HG02642 (cell line): ENCODE measurements around the gene NAALADL2.
A peak's percentile ranks its signal among the peaks of the same experiment; 100 is the strongest.

Source experiments
- ATAC-seq: cut with Tn5 transposase; IDR thresholded peaks from one replicate; pipeline ENCODE4 v1.9.1; 2021; ENCODE audit warnings: mild to moderate bottlenecking; ENCODE audit not compliant: unreplicated experiment, poor library complexity

NAALADL2 gene

DNA sequence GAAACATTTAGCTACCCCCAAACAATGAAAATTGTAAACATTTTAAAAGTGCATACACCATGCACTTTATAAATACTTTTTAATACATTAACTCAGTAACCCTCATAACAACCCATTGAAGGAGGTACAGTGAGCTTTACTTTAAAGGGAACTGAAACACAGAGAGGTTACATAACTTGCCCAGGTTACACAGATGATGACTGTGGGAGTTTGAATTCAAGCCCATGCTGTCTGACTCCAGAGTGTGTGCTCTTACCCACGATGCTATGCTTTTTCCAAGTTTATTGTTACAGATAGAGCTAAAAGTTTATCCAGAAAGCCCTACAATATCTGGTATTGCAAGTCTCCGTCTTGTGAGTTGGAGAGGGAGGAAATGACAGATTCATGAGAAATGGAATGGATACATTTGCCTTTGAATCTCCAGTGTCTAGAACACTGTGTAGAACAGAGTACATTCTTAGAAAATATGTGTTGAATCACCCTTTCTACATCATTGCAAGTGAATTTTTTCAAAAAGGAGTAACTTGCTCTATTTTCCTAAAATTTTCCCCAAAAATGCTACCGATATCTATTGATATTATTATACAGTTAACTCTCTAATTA is 428.3 kb downstream of the NAALADL2 start:
- ATAC-seq = peak; percentile 87

DNA sequence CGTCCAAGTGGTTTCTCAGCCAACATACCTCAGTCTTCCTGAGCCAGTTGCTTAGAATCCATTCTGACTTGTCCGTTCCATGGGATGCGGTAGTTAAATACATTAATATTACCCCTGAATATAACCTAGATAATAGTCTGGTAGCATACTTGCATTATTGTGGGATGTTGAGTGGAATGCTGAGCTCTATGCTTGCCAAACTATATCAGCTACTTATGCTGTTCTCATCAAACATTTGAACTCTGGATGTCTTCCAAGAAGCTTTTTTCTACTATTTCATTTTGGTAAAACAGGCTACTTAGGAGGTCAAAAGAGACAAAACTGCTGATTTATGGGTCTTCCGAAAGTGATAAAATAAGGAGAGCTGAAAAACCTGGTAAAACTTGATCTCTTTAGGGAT is 429.5 kb downstream of the NAALADL2 start:
- no peak for ATAC-seq

DNA sequence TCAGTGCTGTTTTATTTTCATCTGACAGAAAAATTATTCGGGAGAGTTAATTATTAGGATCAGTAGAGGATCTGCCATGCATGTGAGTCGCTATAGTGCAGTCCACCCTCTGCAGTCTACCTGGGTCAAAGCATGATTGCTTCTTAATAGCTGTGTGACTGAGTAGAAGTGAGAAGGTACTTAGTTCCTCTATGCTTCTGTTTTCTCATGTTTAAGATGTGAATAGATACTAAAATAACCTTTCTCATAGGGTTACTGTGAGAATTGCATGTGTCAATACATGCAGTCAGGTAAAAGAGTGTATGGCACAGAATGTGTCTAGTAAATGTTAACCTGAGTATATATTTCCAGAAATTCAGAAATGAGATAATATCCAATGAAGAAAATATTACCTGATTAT is 435.7 kb downstream of the NAALADL2 start:
- ATAC-seq = no peak

DNA sequence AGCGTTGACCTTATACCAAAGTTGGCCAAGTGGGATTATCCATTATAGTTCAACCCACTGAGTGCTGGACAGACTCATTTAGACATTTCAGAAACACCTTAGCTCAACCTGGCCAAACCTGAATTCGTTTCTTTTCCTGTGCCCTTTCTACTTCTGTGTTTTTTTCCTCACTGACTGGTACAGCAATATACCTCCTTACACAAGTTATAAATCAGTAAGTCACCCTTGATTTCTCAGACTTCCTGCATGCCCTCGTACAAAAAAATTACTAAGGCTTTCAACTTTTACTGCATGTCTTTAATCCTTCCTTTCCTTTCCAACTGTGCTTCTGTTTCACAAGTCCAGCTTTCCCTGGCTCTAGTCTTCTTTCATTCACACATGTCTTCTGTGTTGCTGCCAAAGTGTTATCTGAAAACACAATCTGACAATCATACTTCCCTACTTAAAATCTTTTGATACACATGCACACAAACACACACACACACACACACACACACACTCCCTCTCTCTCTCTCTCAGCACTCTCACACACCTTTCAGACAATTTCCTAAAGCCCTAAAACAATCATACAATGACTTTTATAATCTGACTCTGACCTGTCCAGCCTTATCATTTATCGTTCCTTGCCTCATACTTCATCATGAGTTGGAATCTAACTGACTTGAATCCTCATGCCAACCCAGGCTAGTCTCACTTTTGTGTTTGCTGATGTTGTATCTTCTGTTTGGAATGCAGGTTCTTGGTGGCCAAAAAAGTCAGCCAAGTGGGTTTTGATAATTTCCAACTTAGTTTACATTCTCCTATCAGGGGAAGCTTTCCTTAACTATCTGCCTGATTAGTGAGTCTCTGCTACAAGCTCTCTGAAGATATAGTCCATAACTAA is 436.4 kb downstream of the NAALADL2 start:
- no peak for ATAC-seq

DNA sequence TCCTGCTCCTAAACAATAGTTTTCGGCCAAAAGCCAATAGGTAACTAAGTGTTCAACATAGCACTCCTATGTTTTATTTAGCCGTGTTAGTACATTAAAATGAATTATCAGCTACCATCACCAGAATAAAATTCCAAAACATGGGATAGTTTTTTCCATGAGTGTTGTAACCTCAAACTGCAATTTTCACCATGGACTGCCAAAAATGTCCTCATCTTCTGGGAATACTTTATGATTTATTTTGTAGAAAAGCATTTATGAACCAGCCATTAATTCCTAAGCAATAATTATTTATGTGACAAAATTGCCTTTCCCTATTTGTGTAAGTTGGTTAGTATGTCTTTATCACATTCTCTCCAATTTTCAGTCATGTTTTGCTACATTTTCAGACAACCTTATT is 438.1 kb downstream of the NAALADL2 start:
- no peak for ATAC-seq

DNA sequence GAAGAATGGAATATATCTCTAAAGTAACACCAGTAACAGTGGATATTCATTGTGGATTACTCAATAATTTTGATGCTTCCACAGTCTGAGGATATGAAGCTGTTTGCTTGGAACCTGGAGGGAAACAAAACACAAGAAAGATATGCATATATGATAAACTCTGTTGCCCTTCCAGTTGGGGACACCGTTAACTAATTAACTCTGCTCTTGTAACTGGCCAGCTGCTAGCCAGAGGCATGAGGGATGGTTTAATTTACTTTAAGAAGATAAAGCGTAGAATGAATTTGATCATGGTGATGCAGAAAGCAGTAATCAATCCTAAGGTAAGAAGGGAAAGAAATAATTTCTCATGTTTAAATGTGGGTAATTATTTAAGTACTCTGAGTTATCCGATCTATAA is 442.6 kb downstream of the NAALADL2 start:
- ATAC-seq = no peak

DNA sequence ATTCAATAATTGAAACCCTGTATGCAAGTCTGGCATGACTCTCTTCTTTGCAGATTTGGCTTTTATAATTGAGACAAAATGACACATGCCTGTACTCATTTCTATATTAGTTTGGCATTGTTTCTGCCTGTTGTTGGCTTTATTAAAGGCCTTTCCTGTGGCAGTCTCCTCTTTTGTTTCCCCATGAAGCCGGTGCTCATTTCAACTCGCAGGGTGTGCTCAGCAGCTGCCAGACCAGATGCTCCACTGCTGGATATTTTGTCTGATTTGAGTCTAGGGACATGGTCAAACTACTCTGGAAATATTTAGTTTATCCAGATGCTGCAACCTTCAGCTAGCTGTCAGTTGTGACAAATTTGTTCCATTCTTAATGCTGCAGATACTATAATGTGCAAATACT is 445.3 kb downstream of the NAALADL2 start:
- ATAC-seq = no peak

DNA sequence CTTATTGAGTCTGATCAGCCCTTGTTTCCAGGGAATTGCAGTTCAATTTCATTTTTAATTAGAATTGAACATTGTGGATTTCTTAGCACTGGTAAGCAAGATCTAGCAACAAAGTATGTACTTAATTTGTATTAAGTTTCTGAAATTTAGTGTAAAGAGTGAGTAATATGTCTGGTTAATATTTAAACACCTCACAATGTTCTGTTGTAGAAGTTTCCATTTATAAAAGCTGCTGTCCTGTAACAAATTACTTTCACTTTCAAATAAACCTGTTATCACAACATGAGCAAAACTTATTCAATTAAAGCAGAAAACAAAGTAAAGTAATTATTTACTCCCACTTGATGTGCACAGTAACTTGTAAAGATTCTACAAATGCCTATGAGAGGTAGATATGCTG is 448.5 kb downstream of the NAALADL2 start:
- no peak for ATAC-seq

DNA sequence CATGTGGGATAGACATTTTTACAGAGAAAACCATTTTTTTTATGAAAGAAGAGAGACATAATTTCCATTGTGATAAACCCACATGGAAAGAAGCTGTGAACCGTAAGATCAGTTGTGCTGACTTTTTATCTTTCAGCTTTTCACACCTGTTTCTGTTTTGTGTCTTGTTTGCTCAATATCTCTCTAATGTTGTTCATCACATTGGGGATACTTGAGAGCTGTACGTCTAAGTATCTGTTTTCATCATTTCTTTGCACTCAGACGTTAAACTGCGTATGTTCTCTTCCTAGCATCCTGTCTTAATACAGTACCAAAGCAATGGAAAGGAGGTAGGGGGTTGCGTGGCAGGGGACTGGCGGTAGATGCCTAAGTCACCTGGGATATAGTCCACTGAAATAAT is 449.0 kb downstream of the NAALADL2 start:
- ATAC-seq = no peak

DNA sequence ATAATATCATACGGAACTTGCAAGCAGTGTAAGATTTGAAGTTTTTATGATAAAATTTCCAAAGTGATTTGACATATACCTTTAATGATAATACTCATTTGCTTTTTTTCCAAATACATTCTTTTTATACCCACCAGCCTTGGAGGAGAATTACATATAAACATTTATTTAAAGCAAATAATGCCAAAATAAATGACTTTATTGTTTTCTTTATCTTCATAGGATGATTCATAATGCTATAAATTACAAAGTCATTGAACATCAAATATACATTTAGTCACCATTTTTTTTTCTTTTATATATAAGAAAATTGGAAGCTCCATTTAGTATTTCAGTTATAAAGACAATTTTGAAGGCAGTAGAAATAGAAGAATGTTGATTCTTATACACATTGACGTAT is 450.9 kb downstream of the NAALADL2 start:
- no peak for ATAC-seq

DNA sequence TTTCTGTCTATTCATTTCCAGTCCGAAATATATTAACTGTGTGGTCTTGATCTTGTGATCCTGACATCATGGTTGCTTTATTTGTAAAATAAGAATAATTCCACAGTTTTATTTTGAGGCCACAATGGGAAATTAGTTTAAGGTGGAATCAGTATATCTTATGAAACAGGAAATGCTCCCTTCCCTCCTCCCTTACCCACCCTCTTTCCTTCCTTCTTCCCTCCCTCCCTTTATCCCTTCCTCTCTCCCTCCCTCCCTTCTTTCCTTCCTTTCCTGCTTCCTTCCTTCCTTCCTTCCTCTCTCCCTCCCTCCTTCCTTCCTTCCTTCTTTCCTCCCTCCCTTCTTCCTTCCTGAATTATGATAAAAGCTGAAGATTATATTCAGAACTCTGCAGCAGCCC is 452.3 kb downstream of the NAALADL2 start:
- no peak for ATAC-seq

DNA sequence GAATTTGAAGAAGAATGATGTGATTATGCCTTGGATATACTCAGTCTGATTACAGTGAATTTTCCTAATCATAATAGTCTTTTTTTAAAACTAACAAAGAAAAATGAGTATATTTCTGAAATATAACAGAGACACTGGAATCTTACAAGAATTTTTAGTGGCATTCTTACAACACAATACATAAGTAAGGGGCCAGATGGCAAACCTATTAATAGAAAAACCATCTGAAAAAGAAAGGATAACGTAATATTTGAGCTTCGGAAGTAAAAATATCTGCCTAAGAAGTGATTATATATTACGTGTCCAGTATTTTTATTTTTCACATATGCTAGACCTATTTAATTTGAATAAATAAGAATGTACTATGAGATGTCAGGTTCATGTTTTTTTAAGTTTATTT is 452.8 kb downstream of the NAALADL2 start:
- no peak for ATAC-seq

DNA sequence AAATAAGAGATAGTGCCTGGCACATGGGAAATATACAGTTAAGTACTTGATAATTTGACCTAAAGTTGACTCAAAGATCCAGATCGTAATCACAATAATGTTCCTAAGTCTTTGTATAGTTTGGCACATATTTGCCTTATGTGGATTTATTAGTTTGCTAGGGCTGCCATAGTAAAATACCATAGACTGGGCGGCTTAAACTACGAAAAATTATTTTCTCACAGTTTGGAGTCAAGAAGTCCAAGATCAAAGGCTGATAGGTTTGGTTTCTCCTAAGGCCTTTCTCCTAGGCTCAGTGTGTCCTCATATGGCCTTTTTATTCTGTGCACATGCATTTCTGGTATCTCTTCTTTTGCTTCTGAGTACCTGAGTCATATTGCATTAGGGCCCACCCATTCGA is 453.7 kb downstream of the NAALADL2 start:
- ATAC-seq = no peak

DNA sequence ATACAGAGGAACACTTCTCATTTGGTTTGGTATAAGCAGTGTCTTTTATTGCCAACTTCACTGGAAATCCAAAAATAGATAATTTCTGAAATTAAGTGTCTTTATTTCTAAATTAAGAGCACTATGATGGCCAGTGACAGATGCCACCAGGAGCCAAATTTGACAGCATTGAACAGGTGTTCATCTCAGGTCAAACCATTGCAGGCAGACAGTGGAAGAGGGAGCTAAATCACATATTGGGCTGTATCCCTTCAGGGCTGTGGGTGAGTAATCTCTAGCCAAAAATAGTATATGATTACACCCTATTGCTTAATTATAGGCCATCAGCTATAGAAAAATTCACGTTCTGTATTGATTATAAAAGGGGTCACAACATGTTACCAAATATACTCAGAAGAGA is 457.7 kb downstream of the NAALADL2 start:
- ATAC-seq = no peak

DNA sequence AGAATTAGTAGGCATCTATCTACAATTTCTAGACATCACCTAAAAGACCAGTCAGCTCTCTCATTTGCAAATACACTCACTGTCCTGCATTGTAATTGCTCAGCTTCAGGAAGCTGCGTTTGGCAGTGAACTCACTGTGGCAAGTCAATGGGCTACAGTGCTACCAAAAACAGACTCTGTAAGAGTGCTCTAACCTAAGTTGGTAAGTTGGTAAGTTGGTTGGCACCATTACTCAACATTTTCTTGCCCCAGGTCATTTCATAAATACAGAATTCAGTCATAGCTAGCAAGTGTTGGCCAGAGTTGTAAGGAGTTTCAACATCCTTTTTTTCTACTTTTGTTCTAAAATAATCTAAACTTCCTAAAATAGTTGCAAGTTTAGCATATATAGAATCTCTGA is 466.3 kb downstream of the NAALADL2 start:
- ATAC-seq = no peak

DNA sequence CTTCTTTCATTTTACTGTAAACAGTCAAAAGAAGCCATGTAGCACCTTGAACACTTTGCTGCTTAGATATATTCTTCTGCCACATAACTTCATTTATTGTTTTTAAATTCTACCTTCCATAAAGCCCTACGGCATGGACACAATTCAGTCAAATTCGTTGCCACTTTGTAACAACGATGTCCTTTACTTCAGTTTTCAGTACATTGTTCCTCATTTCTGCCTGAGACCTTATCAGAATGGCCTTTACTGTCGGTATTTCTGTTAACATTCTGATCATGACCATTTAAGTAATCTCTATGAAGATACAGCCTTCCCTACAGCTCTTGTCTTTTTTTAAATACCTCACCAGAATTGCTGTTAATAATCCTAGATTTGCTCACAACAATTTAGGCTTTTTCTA is 466.9 kb downstream of the NAALADL2 start:
- no peak for ATAC-seq

DNA sequence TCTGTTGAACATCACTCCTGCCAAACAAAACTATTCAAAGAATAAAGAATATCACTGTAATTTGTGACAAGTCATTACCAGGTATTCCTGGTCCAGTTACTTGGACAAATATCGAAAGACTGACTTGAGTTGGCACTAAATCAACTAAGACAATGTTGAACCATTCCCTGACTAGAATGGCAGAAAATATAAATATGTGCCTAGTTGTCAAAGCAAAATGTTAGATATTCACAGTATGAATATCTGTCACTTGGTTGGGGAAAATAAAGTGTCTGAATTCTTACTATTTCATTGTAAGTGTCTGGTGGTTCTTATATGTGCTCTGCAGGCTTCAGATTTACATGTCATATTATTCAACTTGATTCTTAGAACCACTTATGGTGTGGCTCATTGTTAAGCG is 470.2 kb downstream of the NAALADL2 start:
- ATAC-seq = no peak

DNA sequence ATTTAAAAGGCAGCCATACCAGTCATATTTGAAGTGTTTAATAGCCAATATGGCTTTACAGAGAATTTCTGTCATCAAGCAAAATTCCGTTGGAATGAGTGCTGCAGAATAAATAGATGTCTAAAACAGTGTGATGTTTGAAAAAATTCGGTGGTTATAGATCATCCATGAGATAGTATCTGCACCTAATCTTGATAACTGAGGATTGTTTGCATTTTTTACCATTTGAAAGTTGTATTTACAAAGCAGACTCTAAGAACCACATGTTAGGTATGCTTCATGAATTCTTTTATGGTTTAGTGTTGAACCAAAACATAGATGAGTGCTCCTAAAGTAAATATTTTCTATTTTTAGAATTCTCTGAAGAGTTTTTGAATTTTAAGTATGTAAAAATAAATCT is 476.1 kb downstream of the NAALADL2 start:
- ATAC-seq = no peak

DNA sequence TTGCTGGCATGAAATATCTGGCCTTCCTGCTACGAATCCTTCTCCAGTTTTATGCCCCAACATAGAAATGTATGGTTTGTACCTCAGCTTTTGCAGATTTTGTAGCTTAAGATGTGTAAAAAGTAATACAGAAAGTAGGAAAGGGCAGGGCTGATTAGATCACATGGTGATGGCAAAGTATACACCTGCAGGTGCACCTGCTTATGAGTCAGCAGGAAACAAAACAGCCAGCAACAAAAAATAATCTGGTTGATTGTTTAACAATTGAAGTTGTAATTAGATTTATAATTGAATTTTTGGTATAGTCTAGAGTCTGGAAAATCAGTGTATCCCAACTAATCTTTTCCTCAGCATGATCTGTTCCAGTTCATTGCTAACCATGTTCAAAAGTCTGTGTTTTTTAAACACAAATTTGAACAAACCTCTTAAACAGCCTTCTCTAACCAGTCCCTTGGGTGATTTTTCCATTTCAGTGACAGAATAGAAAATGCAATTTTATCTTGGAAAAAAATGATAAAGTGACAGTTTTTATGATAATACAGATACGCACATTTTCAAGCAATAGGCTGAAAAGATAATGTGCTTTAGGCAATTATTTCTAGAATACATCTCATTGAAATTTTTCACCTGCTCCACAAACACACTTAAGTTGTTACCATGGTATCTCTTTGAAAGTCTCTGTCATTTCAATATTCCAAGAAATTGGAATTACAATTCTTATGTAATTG is 477.4 kb downstream of the NAALADL2 start:
- ATAC-seq = no peak

DNA sequence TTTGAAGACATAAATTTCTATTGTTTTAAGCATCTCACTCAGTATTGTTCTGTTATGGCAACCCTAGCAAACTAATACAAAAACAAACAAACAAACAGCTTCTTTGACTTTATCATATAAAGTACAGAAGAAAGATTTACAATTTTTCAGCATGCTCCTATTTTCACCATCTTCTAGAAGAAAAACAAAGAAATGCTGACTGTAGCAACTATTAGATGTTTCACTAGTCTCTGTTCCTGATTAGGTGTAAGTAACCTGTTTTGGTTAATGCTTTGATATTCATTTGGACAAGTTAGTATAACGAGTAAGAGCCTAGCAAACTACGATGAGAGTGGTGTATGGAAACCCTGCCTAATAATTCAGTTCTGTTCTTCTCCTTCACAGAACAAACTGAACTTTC is 478.5 kb downstream of the NAALADL2 start:
- ATAC-seq = no peak

DNA sequence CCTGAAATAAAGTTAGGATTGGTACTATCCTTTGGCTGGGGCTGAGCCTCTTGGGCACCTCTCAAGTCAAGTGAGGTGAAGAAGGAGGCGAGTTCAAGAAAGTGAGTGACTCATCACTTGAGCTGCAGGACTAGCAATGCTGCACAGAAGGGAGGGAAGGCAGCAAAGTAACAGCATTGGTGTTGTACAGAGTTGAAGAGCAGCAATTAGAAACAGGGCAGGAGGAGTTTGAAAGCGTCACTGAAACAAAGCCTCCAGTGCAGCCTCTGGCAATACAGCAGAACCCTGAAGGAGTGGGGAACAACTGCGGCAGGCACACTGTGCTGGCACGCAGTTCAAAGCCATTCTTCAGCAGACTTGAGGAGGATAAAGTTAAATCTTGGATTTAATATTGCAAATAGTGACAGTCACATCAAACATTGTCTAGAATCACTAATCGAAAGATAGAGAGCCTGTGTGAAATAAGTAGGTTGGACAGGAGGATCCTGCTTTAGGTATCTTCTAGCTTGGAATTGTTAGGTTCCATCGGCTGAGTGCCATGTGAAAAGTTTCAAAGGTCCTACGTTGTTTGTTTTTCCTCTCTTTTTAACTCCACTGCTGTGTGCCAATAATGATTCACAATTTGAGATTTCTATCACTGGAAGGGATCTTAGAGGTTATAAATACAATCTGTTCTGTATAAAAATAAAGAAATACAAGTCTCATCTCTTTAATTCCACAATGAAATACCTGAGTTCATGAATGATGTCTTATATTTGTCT is 479.8 kb downstream of the NAALADL2 start:
- no peak for ATAC-seq
